Measurements from ENCODE around the gene MAP3K14.

Gene MAP3K14

GRCh38 chr17:45236282-45236606, 80.6 kb downstream of the MAP3K14 start:
- no peak for DNase-seq (ENCODE audit: extremely low read depth, low read depth)
- no peak overlapping the region for H3K4me3 ChIP-seq (replicated peaks; ENCODE audit: low read depth, low read length)
- no peak for TF ChIP-seq CTCF (IDR thresholded peaks at IDR 0.05; ENCODE audit: low read depth, low read length, missing control alignments)

GRCh38 chr17:45235416-45236281, 81.2 kb downstream of the MAP3K14 start:
- no peak overlapping the region for H3K4me3 ChIP-seq (replicated peaks; ENCODE audit: low read depth, low read length)
- peak; percentile 43 for DNase-seq (ENCODE audit: extremely low read depth, low read depth)
- TF ChIP-seq CTCF (IDR thresholded peaks at IDR 0.05; ENCODE audit: low read depth, low read length, missing control alignments), result peak; percentile 92

- no peak for DNase-seq (ENCODE audit: extremely low read depth, low read depth)
- TF ChIP-seq CTCF (IDR thresholded peaks at IDR 0.05; ENCODE audit: low read depth, low read length, missing control alignments), result peak; percentile 44
- H3K4me3 ChIP-seq (replicated peaks; ENCODE audit: low read depth, low read length), result no peak overlapping the region
Observed at GRCh38 chr17:45234641-45235415, 82.0 kb downstream of the MAP3K14 start.

- DNase-seq (ENCODE audit: extremely low read depth, low read depth), result no peak
- no peak overlapping the region for H3K4me3 ChIP-seq (replicated peaks; ENCODE audit: low read depth, low read length)
- TF ChIP-seq CTCF (IDR thresholded peaks at IDR 0.05; ENCODE audit: low read depth, low read length, missing control alignments), result no peak
Observed at GRCh38 chr17:45233423-45233924, 83.3 kb downstream of the MAP3K14 start.

GRCh38 chr17:45232514-45233422, 84.1 kb downstream of the MAP3K14 start:
- no peak overlapping the region for H3K4me3 ChIP-seq (replicated peaks; ENCODE audit: low read depth, low read length)
- no peak for TF ChIP-seq CTCF (IDR thresholded peaks at IDR 0.05; ENCODE audit: low read depth, low read length, missing control alignments)
- DNase-seq (ENCODE audit: extremely low read depth, low read depth), result no peak

GRCh38 chr17:45231481-45232116, 85.2 kb downstream of the MAP3K14 start:
- TF ChIP-seq CTCF (IDR thresholded peaks at IDR 0.05; ENCODE audit: low read depth, low read length, missing control alignments), result peak; percentile 44
- no peak for DNase-seq (ENCODE audit: extremely low read depth, low read depth)
- no peak overlapping the region for H3K4me3 ChIP-seq (replicated peaks; ENCODE audit: low read depth, low read length)
